Stimulated activated CD8-positive, alpha-beta memory T cell treated with anti-CD3 and anti-CD28 coated beads, Interleukin-15, amount 100 ng/mL, for 4 hours (primary cell): ENCODE results near the gene RBMS2.
A peak's percentile ranks its signal among the peaks of the same experiment; 100 is the strongest.

ENCODE experiments used
- DNase-seq, 2 donors: peaks; one replicate each; pipeline ENCODE4 v3.0.0-alpha.2; 2020; ENCODE audit warnings: low read depth in 2 of 2

Gene RBMS2

GRCh38 chr12:56581418-56582145, 60.0 kb downstream of the RBMS2 start:
- DNase-seq: peak in 1 of 2 donors; percentile 27

- no peak for DNase-seq
Observed at GRCh38 chr12:56585098-56585497, 63.5 kb downstream of the RBMS2 start.

DNA sequence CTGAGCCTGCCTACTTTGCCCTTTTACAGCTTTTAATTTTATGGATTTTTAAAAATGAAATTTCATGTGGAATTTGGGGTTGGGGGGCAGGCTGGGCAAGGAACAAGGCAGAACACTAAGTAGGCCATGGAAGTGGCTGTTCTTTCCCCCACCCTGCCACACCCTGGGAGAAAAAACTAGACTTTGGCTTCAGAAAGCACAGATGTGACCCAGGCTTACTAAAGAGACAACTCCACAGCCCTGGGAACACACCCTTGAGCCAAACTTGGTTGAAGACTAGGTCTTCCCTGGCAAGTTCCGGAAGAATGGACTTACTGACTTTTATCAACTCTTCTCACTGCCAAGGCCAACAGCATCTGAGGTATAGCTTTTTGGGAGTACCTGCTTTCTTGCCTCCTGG, 68.2 kb downstream of the RBMS2 start:
- no peak for DNase-seq

DNA sequence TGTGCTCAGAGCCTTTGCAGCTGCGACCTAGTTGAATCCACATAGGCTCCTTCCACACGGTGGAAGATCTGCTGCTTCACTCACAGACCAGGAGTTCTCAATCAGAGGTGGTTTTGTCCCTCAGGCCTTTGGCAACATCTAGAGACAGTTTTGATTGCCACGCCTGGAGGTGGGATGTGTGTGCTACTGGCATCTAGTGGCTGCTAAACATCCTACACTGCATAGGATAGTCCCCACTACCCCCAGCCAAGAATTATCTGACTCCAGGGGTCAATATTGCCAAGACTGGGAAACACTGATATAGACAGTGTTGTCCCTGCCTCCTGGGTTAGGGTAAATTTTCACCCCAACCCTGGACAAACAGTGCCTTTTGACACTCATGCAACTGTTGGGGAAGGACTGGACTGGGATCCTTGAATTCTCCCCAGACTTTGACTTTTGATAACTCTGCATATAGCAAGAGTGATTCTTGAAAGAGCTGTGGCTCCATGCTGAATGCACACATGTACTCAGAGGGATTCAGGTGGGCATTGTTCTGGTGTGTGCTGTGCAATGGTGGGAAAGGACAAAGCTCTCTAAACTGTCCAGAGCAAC, 68.7 kb downstream of the RBMS2 start:
- DNase-seq: no peak

GRCh38 chr12:56591126-56591525, 69.5 kb downstream of the RBMS2 start:
- no peak for DNase-seq

- DNase-seq: no peak
Observed at GRCh38 chr12:56591961-56592360, 70.3 kb downstream of the RBMS2 start.

DNA sequence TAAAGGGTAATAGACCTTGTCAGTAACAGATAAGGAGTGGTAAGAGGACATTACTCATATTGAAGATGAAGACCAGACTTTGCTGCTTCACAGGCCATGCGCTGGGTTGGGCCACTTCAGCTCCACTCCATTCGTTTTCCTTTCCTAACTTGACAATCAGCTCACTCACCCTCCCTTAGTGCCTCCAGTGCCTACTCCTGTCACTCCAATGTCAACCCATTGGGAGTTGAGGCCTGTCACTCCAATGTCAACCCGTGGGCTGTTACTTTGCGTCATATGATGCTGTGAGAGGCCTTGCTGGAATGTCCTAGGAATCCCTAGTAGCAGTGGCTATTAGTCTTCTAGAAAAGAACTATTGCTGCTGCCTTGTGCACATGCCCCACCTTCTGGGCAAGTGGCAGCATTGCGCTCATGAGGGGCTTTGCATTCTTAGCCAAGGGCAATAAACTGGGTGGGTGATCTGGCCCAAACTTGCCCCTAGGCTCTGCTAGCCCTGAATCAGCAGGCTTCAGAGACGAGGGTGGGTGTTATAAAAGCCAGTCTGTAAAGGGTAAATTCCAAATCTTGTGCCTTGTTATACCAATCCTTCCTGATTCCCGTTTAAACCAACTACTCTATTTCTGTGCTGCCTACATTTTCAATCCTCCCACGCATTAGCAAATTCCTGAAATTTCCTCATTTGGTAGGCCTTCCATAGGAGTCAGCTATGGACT, 72.4 kb downstream of the RBMS2 start:
- peak; percentile 28 to 30 for DNase-seq

DNA sequence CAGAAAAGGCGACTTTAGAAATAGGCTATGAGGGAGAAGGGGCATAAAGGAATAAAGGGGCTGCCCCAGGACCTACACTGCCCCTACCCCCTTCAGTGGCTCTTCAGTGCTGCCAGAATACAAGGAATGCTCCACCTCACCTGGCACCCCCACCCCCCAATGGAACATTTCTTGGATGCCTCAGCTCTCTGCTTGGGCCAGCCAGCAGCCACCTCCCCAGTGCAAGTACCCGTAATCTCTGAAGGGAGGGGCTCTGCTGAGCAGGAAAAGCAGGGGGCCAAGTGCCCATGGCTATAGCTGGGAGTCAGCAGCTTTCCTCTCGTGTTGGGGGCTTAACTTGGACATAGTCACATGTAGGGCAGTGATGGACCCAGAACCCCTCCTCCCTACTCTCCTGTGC, 75.2 kb downstream of the RBMS2 start:
- no peak for DNase-seq

- DNase-seq: no peak
Observed at GRCh38 chr12:56599041-56599440, 77.4 kb downstream of the RBMS2 start.

DNA sequence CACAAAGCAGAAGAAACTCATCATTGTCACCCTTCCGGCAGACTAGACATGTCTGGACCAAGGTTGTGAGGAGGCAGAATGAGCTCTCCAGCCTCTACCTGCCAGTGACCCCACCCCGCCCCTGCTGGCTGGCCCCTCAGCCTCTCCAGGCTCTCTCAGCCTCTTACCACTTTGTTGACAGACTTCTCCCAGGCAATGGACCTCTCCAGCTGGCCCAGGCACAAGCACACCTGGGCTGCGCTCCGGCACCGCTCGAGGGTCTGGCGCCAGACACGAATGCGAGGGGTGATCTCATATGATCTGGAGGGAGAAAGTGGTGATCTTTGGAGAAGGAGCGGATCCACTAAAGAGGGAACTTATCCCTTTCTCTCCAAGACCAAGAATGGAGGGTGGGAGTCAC, 78.2 kb downstream of the RBMS2 start:
- DNase-seq: no peak

DNA sequence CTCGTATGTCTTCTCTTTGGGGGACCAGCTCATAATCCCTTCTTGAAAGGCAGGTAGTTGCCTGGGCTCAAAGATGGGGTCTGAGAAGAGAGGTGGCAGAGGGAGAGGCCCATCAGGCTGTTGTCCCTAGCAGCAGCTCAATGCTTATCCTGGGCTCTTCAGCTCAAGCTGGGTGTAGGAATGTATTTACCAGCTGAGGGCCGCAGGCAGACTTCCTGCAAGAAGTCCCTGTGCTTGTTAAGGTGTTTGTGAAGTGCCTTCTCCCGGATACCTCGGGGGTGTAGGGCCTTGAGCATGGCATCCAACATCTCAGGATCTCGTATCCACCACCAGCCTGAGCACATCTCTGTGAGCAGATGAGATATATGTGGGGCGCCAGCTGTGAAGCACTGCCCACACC, 79.1 kb downstream of the RBMS2 start:
- no peak for DNase-seq

DNA sequence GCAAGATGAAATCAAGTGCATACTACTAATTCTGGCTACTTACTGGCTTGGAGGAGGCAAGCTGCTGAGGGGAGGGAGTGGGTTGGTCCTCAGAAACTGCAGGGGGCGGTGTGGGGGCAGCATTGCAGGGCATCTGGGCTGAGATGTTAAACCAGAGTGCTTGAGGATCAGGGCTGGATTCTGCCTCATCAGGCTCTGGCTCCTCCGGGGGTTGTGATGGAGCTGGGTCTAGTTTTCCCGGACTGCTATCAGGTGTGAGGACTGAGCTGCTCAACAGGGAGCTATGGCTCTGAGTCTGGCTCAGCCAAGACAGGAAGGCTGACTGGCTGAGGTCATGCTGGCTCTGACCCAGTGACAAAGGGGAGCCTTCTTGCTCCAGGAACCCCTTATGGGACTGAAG, 79.9 kb downstream of the RBMS2 start:
- no peak for DNase-seq

DNA sequence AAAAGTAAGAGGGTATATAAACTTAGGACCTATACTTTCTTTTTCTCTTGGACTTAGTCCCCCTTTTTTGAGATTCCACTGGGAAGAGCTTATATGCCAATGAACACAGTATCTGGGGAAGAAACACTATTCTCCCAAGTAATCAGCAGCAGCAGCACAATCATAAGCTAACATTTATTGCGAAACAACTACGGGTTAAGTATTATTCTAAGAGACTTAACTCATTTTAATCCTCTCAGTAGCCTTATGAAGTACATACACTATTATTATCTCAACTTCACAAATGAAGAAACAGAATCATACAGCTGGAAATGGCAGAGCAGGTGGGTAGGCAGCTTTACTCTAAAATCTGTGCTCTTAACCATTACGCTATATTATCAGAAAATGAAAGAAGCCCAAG, 80.6 kb downstream of the RBMS2 start:
- DNase-seq: no peak

- DNase-seq: no peak
Observed at GRCh38 chr12:56604355-56604754, 82.7 kb downstream of the RBMS2 start.

- DNase-seq: no peak
Observed at GRCh38 chr12:56614627-56615026, 93.0 kb downstream of the RBMS2 start.

DNA sequence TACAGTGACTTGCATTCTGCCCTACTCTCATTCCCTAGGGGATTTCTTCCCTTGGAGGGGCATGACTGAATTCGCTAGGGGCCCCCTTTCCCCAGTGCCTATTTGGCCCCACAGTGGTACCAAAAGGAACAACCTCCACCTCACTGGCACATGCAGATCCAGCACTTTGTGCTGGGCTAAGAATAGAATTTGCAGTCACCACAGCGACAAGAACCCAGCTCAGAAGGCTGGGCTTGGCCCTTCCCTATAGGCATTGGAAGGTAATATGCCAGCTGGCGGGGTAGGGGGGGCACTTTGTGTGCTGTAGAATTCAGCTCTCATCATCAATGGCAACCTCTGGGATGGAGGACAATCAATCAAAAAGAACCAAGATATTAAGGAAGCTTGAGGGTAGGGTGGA, 94.6 kb downstream of the RBMS2 start:
- DNase-seq: no peak

- DNase-seq: no peak
Observed at GRCh38 chr12:56616925-56617324, 95.3 kb downstream of the RBMS2 start.

DNA sequence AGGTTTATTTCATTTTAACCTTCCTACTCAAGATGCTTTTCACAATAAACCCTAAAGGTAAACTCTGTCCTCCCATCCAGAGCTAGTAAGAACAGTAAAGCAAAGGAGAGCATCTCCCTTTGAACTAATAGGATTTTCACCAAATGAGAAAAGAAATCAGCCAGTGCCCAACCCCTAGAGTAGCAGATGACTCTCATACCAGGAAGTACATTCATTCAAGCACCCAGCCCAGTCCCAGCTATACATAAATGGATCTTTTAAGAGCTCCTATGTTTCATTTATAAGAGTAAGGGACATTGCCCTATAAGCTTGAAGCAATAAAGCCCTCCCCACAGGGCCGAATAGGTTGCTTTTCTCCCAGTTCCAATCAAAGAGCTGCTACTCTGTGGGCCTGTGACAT, 100.9 kb downstream of the RBMS2 start:
- DNase-seq: no peak

GRCh38 chr12:56626701-56627100, 105.1 kb downstream of the RBMS2 start:
- DNase-seq: no peak

- DNase-seq: no peak
Observed at GRCh38 chr12:56628671-56629458, 107.2 kb downstream of the RBMS2 start.

GRCh38 chr12:56629459-56630179, 108.0 kb downstream of the RBMS2 start:
- no peak for DNase-seq

GRCh38 chr12:56630180-56630632, 108.6 kb downstream of the RBMS2 start, which contains the start of gene BAZ2A:
Gene BAZ2A, minus strand, starts transcription at chr12:56630326. Its CDS starts 12,796 bp downstream, at chr12:56617530.
- DNase-seq: peak; percentile 71 to 72
